Measurements from ENCODE around the gene IFIT3.

DNA sequence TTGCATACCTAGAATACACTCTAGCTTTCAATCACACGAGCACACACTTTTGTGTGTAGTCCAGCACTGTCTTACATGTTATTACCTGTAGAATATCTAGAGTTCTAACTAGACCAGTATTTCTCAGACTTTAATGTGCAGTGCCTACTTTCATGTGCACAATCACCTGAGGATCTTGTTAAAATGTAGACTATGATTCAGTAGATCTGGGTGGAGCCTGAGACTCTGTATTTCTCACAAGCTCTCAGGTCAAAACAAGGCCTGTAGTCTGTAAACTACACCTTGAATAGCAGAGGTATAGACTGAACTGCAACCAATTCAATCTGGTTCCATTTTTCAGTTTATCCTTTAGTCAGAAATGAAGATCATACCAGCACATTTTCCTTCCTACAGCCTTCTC is 14.8 kb upstream of the IFIT3 start:
- TF ChIP-seq, protein P1, sequence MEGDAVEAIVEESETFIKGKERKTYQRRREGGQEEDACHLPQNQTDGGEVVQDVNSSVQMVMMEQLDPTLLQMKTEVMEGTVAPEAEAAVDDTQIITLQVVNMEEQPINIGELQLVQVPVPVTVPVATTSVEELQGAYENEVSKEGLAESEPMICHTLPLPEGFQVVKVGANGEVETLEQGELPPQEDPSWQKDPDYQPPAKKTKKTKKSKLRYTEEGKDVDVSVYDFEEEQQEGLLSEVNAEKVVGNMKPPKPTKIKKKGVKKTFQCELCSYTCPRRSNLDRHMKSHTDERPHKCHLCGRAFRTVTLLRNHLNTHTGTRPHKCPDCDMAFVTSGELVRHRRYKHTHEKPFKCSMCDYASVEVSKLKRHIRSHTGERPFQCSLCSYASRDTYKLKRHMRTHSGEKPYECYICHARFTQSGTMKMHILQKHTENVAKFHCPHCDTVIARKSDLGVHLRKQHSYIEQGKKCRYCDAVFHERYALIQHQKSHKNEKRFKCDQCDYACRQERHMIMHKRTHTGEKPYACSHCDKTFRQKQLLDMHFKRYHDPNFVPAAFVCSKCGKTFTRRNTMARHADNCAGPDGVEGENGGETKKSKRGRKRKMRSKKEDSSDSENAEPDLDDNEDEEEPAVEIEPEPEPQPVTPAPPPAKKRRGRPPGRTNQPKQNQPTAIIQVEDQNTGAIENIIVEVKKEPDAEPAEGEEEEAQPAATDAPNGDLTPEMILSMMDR (IDR thresholded peaks at IDR 0.05 in 8 of 11, conservative IDR thresholded peaks at IDR 0.05 in 3 of 11): no peak
- TF ChIP-seq POLR2A (IDR thresholded peaks at IDR 0.05) (no peak), POLR2AphosphoS5 (IDR thresholded peaks at IDR 0.05) (no peak)
